GM12873 (cell line): ENCODE results near the gene POLDIP3.

ENCODE experiments used
- CTCF ChIP-seq: IDR thresholded peaks from 2 replicates; pipeline ENCODE4 v1.5.1; 2012; ENCODE audit warnings: low read depth, mild to moderate bottlenecking, moderate library complexity, low read length, control low read depth; ENCODE audit not compliant: insufficient read depth; ENCODE audit errors: missing control alignments

The POLDIP3 gene

DNA sequence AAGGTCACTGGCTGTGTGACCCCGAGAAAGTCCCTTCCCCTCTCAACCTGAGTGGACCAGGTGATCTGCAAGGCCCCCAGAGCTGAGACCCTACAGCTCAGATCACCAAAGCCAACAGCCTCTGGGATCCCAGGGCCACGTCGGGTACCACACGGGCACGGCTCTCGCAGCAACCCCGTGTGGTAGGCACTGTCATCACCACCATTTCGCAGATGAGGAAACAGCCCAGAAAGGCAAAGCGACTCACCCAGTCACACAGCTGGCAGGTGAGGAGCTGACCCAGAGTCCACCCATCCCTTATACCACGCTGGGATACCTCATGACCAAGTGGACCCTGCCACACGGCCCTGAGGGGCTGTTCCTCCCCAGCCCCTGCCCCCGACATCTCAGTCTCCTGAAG is 22.9 kb upstream of the POLDIP3 start:
- no peak for TF ChIP-seq CTCF

- no peak for TF ChIP-seq CTCF
Observed at GRCh38 chr22:42636506-42636905, 21.8 kb upstream of the POLDIP3 start.

- no peak for TF ChIP-seq CTCF
Observed at GRCh38 chr22:42635531-42635930, 20.8 kb upstream of the POLDIP3 start.

GRCh38 chr22:42633013-42633412 is 18.3 kb upstream of the POLDIP3 start:
- TF ChIP-seq CTCF = no peak

- peak; percentile 36 for TF ChIP-seq CTCF
Observed at GRCh38 chr22:42632096-42632495, 17.4 kb upstream of the POLDIP3 start.

DNA sequence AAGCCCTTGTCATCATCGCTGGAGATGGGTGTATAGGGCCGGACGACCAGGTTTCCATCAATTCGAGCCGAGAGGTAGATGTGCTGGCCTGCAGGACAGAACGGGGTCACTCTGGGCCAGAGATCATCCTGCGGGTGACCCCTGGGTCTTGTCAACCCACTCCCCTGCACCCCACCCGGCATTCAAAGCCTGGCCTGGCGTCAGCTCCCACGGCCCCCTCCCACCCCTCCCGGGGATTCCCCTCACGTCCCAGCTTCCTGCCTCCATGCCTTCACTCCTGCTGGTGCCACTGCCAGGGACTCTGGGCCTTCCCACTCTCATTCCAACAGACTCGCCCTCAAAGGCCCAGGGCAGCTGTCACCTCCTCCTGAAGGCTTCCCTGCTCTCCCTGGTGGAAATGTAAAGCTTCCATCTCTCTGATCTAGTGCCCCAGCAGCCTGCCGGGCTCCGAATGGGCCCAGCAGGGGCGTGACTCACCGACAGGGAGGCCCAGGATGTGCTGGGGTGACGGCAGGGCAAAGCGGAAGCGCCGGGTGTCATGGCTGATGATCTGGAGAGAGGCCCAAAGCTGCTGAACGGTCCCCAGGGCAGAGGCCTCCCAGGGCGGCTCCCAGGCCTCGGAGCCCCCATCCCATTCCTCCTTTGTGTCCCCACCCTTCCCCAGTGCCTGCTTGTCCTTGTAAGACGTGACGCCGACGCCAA is 16.4 kb upstream of the POLDIP3 start:
- TF ChIP-seq CTCF = no peak

GRCh38 chr22:42630211-42630610 is 15.5 kb upstream of the POLDIP3 start:
- no peak for TF ChIP-seq CTCF
